ENCODE measurements around the gene TBC1D14. TPM values are rescaled to one million over a fixed set of nuclear protein-coding genes. Genes with fewer than 3 reads are reported as not detected.

TBC1D14 gene
- total RNA-seq, 1 experiment from 2014 or later = 50.2 TPM

DNA sequence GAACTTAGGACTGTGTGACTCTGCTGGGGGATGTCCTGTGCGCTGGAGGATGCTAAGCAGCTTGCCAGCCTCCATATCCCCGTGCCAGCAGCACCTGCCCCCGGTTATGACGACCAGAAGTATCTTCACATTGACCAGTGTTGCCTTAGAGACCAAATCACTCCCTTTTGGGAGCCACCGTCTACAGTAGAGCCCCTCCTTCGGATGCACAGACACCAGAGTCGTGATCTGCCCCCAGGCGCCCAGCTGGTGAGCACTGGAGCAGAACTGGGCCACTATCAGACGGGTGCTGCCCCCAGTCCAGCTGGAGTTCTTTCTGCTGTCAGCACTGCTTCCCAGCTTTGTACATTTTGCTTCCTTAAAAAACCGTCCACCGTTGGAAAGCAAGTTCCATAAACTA, 103.5 kb downstream of the TBC1D14 start:
- Mint-ChIP-seq H3K4me3 (no peak overlapping the region), H3K27ac (no peak overlapping the region), H3K36me3 (ENCODE audit: insufficient read depth in 1 of 3, low read depth in 3 of 3) (peaks cover 36 to 85% (median 59%) of the 10 kb centered on the region in 3 experiments; a peak in 6 of 7 replicates), H3K9me3 (no peaks in the 10 kb centered on the region; a peak in 1 of 5 replicates), H3K4me1 (peaks cover 6 to 11% of the 10 kb centered on the region in 2 experiments), H3K27me3 (ENCODE audit: low read depth) (no peaks in the 10 kb centered on the region)
- no peak overlapping the region for H2BK5ac ChIP-seq (ENCODE audit: insufficient read length, low read length)
- no peak overlapping the region for H3K4ac ChIP-seq (ENCODE audit: low read depth, low read length)
- no peaks in the 10 kb centered on the region for H3K79me1 ChIP-seq (ENCODE audit: insufficient read depth, low read depth, low read length, poor library complexity, severe bottlenecking)
- H2AFZ ChIP-seq (ENCODE audit: low read length) = no peak overlapping the region
- no peak overlapping the region for H3K9ac ChIP-seq (ENCODE audit: extremely low read depth, insufficient read length, low read length)
- no peaks in the 10 kb centered on the region for H3K79me2 ChIP-seq (ENCODE audit: insufficient read depth, low read length)
- H3K27ac ChIP-seq (ENCODE audit: insufficient read length, low read depth, low read length) = no peak overlapping the region
- no peak for DNase-seq
- no peaks in the 10 kb centered on the region for H3K9me3 ChIP-seq (ENCODE audit: control insufficient read depth, low read depth, low read length)
- no peaks in the 10 kb centered on the region for H3K4me1 ChIP-seq (ENCODE audit: insufficient read depth, low read length)
- no peak overlapping the region for H3K18ac ChIP-seq (ENCODE audit: insufficient read length, low read depth, low read length)
- TF ChIP-seq, protein P1, sequence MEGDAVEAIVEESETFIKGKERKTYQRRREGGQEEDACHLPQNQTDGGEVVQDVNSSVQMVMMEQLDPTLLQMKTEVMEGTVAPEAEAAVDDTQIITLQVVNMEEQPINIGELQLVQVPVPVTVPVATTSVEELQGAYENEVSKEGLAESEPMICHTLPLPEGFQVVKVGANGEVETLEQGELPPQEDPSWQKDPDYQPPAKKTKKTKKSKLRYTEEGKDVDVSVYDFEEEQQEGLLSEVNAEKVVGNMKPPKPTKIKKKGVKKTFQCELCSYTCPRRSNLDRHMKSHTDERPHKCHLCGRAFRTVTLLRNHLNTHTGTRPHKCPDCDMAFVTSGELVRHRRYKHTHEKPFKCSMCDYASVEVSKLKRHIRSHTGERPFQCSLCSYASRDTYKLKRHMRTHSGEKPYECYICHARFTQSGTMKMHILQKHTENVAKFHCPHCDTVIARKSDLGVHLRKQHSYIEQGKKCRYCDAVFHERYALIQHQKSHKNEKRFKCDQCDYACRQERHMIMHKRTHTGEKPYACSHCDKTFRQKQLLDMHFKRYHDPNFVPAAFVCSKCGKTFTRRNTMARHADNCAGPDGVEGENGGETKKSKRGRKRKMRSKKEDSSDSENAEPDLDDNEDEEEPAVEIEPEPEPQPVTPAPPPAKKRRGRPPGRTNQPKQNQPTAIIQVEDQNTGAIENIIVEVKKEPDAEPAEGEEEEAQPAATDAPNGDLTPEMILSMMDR (conservative IDR thresholded peaks at IDR 0.05) = no peak
- H3T11ph ChIP-seq (ENCODE audit: low read length) = no peak overlapping the region
- no peak overlapping the region for H2BK20ac ChIP-seq (ENCODE audit: low read depth, low read length, poor library complexity, severe bottlenecking)
- H2BK12ac ChIP-seq (ENCODE audit: insufficient read length, low read depth, low read length) = no peak overlapping the region
- no peak overlapping the region for H3K14ac ChIP-seq (ENCODE audit: insufficient read depth, low read length)
- H2BK15ac ChIP-seq (ENCODE audit: low read depth, low read length) = no peak overlapping the region
- H4K5ac ChIP-seq (ENCODE audit: insufficient read length, low read depth, low read length) = no peak overlapping the region
- no peak overlapping the region for H3K23ac ChIP-seq (ENCODE audit: insufficient read length, low read depth, low read length)
- no peak overlapping the region for H2AK5ac ChIP-seq (ENCODE audit: insufficient read length, low read length)
- no peak overlapping the region for H3K4me2 ChIP-seq (ENCODE audit: insufficient read depth, insufficient read length, low read length)
- H3K23me2 ChIP-seq (ENCODE audit: insufficient read length, low read depth, low read length, poor library complexity, severe bottlenecking) = no peaks in the 10 kb centered on the region
- no CpG with 5 or more reads among the region's 11 CpGs for WGBS (ENCODE audit: extremely low coverage, insufficient read length, low lambda C conversion rate)
- H3K56ac ChIP-seq (ENCODE audit: insufficient read length, low read depth, low read length) = no peak overlapping the region
- H2BK120ac ChIP-seq (ENCODE audit: low read depth, low read length, poor library complexity, severe bottlenecking) = no peak overlapping the region
- no peaks in the 10 kb centered on the region for H3K27me3 ChIP-seq (ENCODE audit: insufficient read depth, low read length)
- H4K8ac ChIP-seq (replicated peaks; ENCODE audit: insufficient read length, low read depth, low read length) = no peak overlapping the region
- H4K91ac ChIP-seq (ENCODE audit: insufficient read length, low read depth, low read length) = no peak overlapping the region
- no peaks in the 10 kb centered on the region for H4K20me1 ChIP-seq (ENCODE audit: control insufficient read depth, insufficient read depth, insufficient read length)
